ENCODE data around the gene E2F4.

- TF ChIP-seq CTCF (optimal IDR thresholded peaks at IDR 0.05 in 1 of 3, IDR thresholded peaks at IDR 0.05 in 1 of 3, conservative IDR thresholded peaks at IDR 0.05 in 1 of 3; ENCODE audit: extremely low read depth in 1 of 3, insufficient read depth in 2 of 3, low read length in 3 of 3) (no peak), EZH2 (IDR thresholded peaks at IDR 0.05; ENCODE audit: low read length) (no peak)
Observed at GRCh38 chr16:67190041-67190440, 1.9 kb upstream of the E2F4 start, which contains the start of gene EXOC3L1.
